Esophagus squamous epithelium (tissue), 5 donors: ENCODE measurements around the gene NPIPA1. TPM values are rescaled to one million over a fixed set of nuclear protein-coding genes. Genes with fewer than 3 reads are reported as not detected.
A peak's percentile ranks its signal among the peaks of the same experiment; 100 is the strongest.
"Not testable (repeated sequence)": the region's sequence is repeated elsewhere in the genome, so short reads cannot be mapped to it uniquely, and the experiment has no call there.

Experiments
- DNase-seq: peaks from one replicate; lab custom pipeline; 2025; lab: John Stamatoyannopoulos, UW
- H3K27ac ChIP-seq, 4 donors: fragments of 200-600 bp; sonication (generic); one replicate each; pipeline ENCODE4 v1.5.1; 2016 to 2019; ENCODE audit warnings: mild to moderate bottlenecking in 1 of 4
- H3K27me3 ChIP-seq, 4 donors: fragments of 200-600 bp; sonication (generic); 1 replicate in 3 of 4; 2 replicates in 1 of 4; pipeline versions ENCODE4 v1.5.1 to v1.6.0; 2017 to 2021; ENCODE audit warnings: antibody characterized with exemption in 1 of 4
- H3K36me3 ChIP-seq, 3 donors: fragments of 200-600 bp; sonication (generic); one replicate each; pipeline ENCODE4 v1.5.1; 2016 to 2019
- H3K4me1 ChIP-seq, 3 donors: fragments of 200-600 bp; sonication (generic); one replicate each; pipeline ENCODE4 v1.5.1; 2017 to 2019
- H3K4me3 ChIP-seq, 4 donors: fragments of 200-600 bp; sonication (generic); 1 replicate in 3 of 4; 2 replicates in 1 of 4; pipeline ENCODE4 v1.5.1; 2016 to 2019; ENCODE audit warnings: mild to moderate bottlenecking in 2 of 4, moderate library complexity in 1 of 4
- H3K9me3 ChIP-seq, 3 donors: fragments of 200-600 bp; sonication (generic); one replicate each; pipeline ENCODE4 v1.5.1; 2016 to 2019
- WGBS, 2 donors: methylation state at CpG; one replicate each; pipeline ENCODE4 v1.1.5; 2018; 5-methylcytosine and 5-hydroxymethylcytosine counted together
- intact Hi-C: fragments of 100-400 bp; cut with DNase I; formaldehyde crosslinking; loops from one replicate; pipeline ENCODE4 v1.15.0; 2022
- small RNA-seq, 4 donors: library from RNA; depleted of rRNA; stranded (forward); fragments of <200 nt; gene quantifications; one replicate each; pipeline ENCODE3, GENCODE V24; 2016
- total RNA-seq, 4 donors: library from RNA; depleted of rRNA; stranded (reverse); fragments of >200 nt; gene quantifications; one replicate each; pipeline ENCODE4 v1.1.0, GENCODE V29; 2016
- donor health status: DM: yes; HTN: yes; CAD: no.

Gene NPIPA1
- total RNA-seq, 4 donors from 2014 or later, result 14.5 to 88.7 (median 32.2) TPM

- H3K9me3 ChIP-seq, H3K27ac ChIP-seq, DNase-seq, intact Hi-C loops, H3K27me3 ChIP-seq, H3K4me1 ChIP-seq: not testable (repeated sequence)
- H3K4me3 ChIP-seq, result peak overlapping the region in 1 of 4 donors; percentile 45
- H3K36me3 ChIP-seq, result peaks cover 0 to 58% (median 0%) of the 10 kb centered on the region in 3 donors
- WGBS, 2 donors, result 91 to 99% methylated on average over 12 to 33 of the region's 98 CpGs
These were observed 52.3 kb downstream of the NPIPA1 start for GRCh38 chr16:14989291-14990281.

DNA sequence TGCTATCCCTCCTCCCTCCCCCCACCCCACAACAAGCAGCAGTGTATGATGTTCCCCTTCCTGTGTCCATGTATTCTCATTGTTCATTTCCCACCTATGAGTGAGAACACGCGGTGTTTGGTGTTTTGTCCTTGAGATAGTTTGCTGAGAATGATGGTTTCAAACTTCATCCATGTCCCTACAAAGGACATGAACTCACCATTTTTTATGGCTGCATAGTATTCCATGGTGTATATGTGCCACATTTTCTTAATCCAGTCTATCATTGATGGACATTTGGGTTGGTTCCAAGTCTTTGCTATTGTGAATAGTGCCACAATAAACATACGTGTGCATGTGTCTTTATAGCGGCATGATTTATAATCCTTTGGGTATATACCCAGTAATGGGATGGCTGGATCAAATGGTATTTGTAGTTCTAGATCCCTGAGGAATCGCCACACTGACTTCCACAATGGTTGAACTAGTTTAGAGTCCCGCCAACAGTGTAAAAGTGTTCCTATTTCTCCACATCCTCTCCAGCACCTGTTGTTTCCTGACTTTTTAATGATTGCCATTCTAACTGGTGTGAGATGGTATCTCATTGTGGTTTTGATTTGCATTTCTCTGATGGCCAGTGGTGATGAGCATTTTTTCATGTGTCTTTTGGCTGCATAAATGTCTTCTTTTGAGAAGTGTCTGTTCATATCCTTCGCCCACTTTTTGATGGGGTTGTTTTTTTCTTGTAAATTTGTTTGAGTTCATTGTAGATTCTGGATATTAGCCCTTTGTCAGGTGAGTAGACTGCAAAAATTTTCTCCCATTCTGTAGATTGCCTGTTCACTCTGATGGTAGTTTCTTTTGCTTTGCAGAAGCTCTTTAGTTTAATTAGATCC lies 56.3 kb downstream of the NPIPA1 start:
- H3K27ac ChIP-seq, DNase-seq, H3K4me3 ChIP-seq, H3K9me3 ChIP-seq, intact Hi-C loops, H3K27me3 ChIP-seq: not testable (repeated sequence)
- 79 to 85% methylated on average over 6 of the region's 7 CpGs for WGBS, 2 donors
- H3K36me3 ChIP-seq, result peaks cover 0 to 28% (median 0%) of the 10 kb centered on the region in 3 donors
- peaks cover 0 to 19% (median 3%) of the 10 kb centered on the region in 3 donors for H3K4me1 ChIP-seq

DNA sequence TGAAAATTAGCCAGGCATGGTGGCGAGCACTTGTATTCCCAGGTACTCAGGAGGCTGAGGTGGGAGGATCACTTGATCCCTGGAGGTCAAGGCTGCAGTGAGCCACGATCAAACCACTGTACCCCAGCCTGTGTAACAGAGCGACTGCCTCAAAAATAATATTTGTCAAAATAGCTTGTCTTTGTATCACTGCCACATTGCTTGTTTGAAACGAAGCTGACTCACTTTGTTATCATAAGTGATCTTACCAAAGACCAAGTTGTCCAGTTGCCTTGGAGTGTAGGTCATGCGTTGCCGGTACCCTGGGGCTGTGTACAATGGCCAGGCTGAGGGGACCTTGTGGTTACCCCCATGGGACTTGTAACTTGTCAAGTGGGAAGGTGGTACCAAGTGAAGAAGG lies 59.5 kb downstream of the NPIPA1 start:
- DNase-seq, H3K4me3 ChIP-seq, H3K27me3 ChIP-seq, intact Hi-C loops, H3K27ac ChIP-seq, H3K9me3 ChIP-seq: not testable (repeated sequence)
- peaks cover 0 to 35% (median 0%) of the 10 kb centered on the region in 3 donors for H3K4me1 ChIP-seq
- WGBS, 2 donors, result 77 to 79% methylated on average over 6 of the region's 6 CpGs
- peaks cover 0 to 30% (median 6%) of the 10 kb centered on the region in 3 donors for H3K36me3 ChIP-seq

DNA sequence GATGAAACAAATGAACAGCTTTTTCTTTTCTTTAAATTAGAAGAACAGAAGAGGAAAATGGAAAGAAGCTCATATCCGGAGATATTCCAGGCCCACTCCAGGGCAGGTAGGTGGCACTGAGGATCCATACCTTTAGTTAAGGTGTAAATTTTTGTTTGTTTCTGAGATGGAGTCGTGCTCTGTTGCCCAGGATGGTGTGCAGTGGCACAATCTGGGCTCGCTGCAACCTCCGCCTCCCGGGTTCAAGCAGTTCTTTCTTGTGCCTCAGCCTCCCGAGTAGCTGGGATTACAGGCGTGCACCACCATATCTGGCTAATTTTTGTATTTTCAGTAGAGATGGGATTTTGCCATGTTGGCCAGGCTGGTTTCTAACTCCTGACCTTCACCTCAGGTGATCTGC lies 61.1 kb downstream of the NPIPA1 start:
- H3K4me3 ChIP-seq, H3K27ac ChIP-seq, DNase-seq, H3K9me3 ChIP-seq, intact Hi-C loops, H3K27me3 ChIP-seq: not testable (repeated sequence)
- peaks cover 0 to 39% (median 6%) of the 10 kb centered on the region in 3 donors for H3K36me3 ChIP-seq
- peaks cover 0 to 35% (median 0%) of the 10 kb centered on the region in 3 donors for H3K4me1 ChIP-seq
- 96 to 99% methylated on average over 7 of the region's 7 CpGs for WGBS, 2 donors

DNA sequence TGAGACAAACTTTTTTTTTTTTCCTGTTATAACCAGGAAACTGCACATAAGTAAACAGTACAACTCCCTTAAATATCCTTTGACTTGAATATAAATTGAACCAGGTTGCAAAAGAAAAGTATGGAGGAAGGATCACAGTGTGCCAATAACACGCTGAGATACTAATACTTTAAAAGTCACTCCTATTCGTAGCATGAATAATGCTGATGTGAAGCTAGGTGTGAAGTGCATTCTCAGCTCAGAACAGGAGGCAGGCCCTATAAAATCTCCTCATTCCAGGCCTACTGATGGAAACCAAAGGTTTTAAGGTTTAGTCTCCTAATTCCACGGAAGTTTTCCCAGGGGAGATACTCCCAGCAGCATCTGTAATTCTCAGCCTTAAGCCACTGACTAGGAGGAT lies 62.6 kb downstream of the NPIPA1 start:
- Histone ChIP-seq H3K4me1 (peaks cover 0 to 35% (median 0%) of the 10 kb centered on the region in 3 donors), H3K36me3 (peaks cover 0 to 55% (median 10%) of the 10 kb centered on the region in 3 donors), H3K27ac (peak overlapping the region in 2 of 4 donors; percentile 23 to 72)
- DNase-seq, H3K9me3 ChIP-seq, intact Hi-C loops, H3K4me3 ChIP-seq, H3K27me3 ChIP-seq: not testable (repeated sequence)
- 41 to 63% methylated on average over 3 of the region's 3 CpGs for WGBS, 2 donors

Small RNA genes lying within 50 kb of the gene (small RNA-seq; reads per million reads assigned to genes)
- gene AC138932.4, result 0 reads per million in 4 donors
- 0 reads per million in 4 donors for gene MIR3180-1
- gene MIR3670-1, result 0 reads per million in 4 donors
- gene MIR6511A1, result 0 reads per million in 4 donors
- gene MIR6770-1, result 0 reads per million in 4 donors
- gene RF00019, result 0 reads per million in 4 donors

Other genes with a start within 250 kb of the NPIPA1 start
- gene PLA2G10, start 243.1 kb upstream of the NPIPA1 start, total RNA-seq, result under 1 TPM in 1 of 4 donors, not detected in 3; 0.66 TPM
- gene NPIPA3, start 234.0 kb upstream of the NPIPA1 start, total RNA-seq, result 1 to 10 TPM in 1 of 4 donors, under 1 TPM in 1, not detected in 2; 0.79 to 2.1 TPM
- gene NPIPA2, start 194.9 kb upstream of the NPIPA1 start, total RNA-seq, result 1 to 10 TPM in 1 of 4 donors, under 1 TPM in 1, not detected in 2; 0.79 to 2.1 TPM
- gene NOMO1, start 103.7 kb upstream of the NPIPA1 start, total RNA-seq, result 10 to 100 TPM; 34.1 to 73.9 (median 42.5) TPM
- gene PDXDC1, start 37.6 kb downstream of the NPIPA1 start, total RNA-seq, result 10 to 100 TPM; 40.3 to 76.5 (median 53.9) TPM
- gene NTAN1, start 118.6 kb downstream of the NPIPA1 start, total RNA-seq, result 10 to 100 TPM; 23.2 to 64.8 (median 34.1) TPM
- gene RRN3, start 156.8 kb downstream of the NPIPA1 start, total RNA-seq, result 10 to 100 TPM; 14.0 to 27.8 (median 20.0) TPM